ENCODE data around the gene SIGLEC7.

SIGLEC7 gene

DNA sequence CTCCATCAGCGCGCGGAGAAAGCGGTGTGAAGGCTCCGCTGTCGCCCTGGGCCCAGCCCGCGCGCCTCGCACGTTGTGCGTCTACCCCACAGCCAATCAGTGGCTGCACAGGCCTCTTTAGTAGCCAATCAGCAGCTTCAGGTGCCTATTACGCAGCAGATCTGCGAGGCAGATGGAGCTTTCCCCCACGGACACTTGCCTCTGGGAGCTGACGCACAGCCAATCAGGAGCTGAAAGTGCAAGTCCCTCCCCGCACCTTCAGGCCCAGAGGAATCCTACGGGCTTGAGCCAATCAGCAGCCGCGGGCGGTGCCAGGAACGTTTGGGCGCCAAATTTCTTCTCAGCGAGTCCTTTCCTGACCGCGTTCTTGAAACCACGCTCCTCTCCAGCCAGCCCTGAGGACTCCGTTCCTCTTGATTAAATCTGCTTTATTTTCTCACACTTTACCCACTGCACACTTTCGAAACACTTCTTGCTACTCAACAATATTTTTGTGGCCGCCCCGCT, 39.9 kb downstream of the SIGLEC7 start:
- no peaks in the 10 kb centered on the region for H3K9me3 ChIP-seq (ENCODE audit: control insufficient read depth in 2 of 2, low read length in 2 of 2)
- H3K9ac ChIP-seq (ENCODE audit: low read depth in 1 of 2, low read length in 2 of 2): no peak overlapping the region
- no peaks in the 10 kb centered on the region for H3K36me3 ChIP-seq (ENCODE audit: control insufficient read depth in 2 of 2, insufficient read depth in 2 of 2, low read length in 2 of 2)
- H3K27me3 ChIP-seq (ENCODE audit: control insufficient read depth in 2 of 2, insufficient read depth in 2 of 2, low read length in 2 of 2): no peaks in the 10 kb centered on the region
- H3K4me1 ChIP-seq (ENCODE audit: control insufficient read depth in 2 of 2, insufficient read depth in 2 of 2, low read length in 2 of 2): no peaks in the 10 kb centered on the region
- H3K27ac ChIP-seq (ENCODE audit: low read depth in 2 of 2, low read length in 2 of 2): no peak overlapping the region
- no peak overlapping the region for H3K4me3 ChIP-seq (ENCODE audit: low read length in 2 of 2)

DNA sequence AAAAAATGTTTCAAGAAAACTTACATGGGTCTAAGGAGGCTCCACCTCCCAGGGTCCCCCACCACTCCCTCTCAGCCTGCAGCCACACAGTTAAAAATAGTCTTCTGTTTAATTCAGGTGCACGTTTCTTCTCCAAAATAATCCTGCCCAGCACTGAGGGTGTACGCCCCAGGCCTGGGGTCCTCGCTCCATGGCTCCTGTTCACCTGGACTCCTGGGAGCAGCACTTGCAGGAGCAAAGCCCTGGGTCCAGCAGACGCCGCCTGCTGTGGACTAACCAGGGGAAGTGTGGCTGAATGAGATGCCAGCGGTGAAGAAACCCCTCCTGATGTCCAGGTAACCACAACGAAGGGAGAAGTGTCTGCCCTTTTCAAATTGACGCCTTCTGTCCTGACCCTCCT, 41.5 kb downstream of the SIGLEC7 start:
- H3K9ac ChIP-seq (ENCODE audit: low read depth in 1 of 2, low read length in 2 of 2): no peak overlapping the region
- no peak overlapping the region for H3K27ac ChIP-seq (ENCODE audit: low read depth in 2 of 2, low read length in 2 of 2)
- no peaks in the 10 kb centered on the region for H3K36me3 ChIP-seq (ENCODE audit: control insufficient read depth in 2 of 2, insufficient read depth in 2 of 2, low read length in 2 of 2)
- no peaks in the 10 kb centered on the region for H3K27me3 ChIP-seq (ENCODE audit: control insufficient read depth in 2 of 2, insufficient read depth in 2 of 2, low read length in 2 of 2)
- no peaks in the 10 kb centered on the region for H3K9me3 ChIP-seq (ENCODE audit: control insufficient read depth in 2 of 2, low read length in 2 of 2)
- H3K4me3 ChIP-seq (ENCODE audit: low read length in 2 of 2): no peak overlapping the region
- no peaks in the 10 kb centered on the region for H3K4me1 ChIP-seq (ENCODE audit: control insufficient read depth in 2 of 2, insufficient read depth in 2 of 2, low read length in 2 of 2)

DNA sequence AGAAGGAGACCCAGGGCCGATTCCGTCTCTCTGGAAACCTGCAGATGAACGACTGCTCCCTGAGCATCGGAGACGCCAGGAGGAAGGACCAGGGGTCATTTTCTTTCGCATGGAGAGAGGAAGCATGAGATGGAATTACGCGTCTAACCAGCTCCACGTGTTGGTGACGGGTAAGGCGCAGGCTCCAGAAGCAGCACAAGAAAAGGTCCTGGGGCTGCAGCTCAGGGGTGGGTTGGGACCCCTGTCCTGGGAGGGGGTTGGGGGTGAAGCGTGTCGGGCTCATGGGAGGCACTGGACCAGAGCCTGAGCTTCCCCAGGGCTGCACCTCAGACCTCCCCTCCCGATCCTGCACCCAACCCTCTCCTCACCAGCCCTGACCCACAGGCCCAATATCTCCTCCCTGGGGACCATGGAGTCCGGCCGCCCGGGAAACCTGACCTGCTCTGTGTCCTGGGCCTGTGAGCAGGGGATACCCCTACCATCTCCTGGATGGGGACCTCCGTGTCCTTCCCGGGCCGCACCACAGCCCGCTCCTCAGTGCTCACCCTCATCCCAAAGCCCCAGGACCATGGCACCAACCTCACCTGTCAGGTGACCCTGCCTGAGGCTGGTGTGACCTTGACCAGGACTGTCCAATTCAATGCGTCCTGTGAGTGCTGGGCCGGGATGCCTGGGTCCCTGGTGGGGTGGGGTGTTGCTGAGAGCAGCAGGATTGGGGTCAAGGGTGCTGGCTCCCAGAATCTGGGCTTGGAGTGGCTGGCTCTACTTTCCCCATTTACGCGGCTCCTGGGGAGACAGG, 43.2 kb downstream of the SIGLEC7 start:
- Histone ChIP-seq H3K27me3 (ENCODE audit: control insufficient read depth in 2 of 2, insufficient read depth in 2 of 2, low read length in 2 of 2) (no peaks in the 10 kb centered on the region), H3K9me3 (ENCODE audit: control insufficient read depth in 2 of 2, low read length in 2 of 2) (no peaks in the 10 kb centered on the region), H3K9ac (ENCODE audit: low read depth in 1 of 2, low read length in 2 of 2) (no peak overlapping the region), H3K4me1 (ENCODE audit: control insufficient read depth in 2 of 2, insufficient read depth in 2 of 2, low read length in 2 of 2) (no peaks in the 10 kb centered on the region), H3K4me3 (ENCODE audit: low read length in 2 of 2) (no peak overlapping the region), H3K36me3 (ENCODE audit: control insufficient read depth in 2 of 2, insufficient read depth in 2 of 2, low read length in 2 of 2) (no peaks in the 10 kb centered on the region), H3K27ac (ENCODE audit: low read depth in 2 of 2, low read length in 2 of 2) (no peak overlapping the region)

DNA sequence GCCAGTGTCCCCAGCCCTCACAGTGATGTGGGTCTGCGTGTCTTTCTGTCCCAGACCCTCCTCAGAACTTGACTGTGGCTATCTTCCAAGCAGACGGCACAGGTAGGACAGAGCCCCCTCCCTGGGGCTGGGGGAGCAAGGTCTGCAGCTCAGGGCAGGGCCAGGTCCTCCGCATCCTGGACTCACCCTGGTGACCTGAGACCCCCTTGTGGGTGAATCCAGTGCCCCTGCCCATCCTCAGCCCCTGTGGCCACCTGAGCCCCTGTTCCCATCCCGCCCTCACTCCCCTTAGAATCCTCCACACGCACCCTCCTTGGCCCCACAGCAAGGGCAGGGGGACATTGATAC, 43.7 kb downstream of the SIGLEC7 start:
- Histone ChIP-seq H3K4me3 (ENCODE audit: low read length in 2 of 2) (no peak overlapping the region), H3K27ac (ENCODE audit: low read depth in 2 of 2, low read length in 2 of 2) (no peak overlapping the region), H3K36me3 (ENCODE audit: control insufficient read depth in 2 of 2, insufficient read depth in 2 of 2, low read length in 2 of 2) (no peaks in the 10 kb centered on the region), H3K9ac (ENCODE audit: low read depth in 1 of 2, low read length in 2 of 2) (no peak overlapping the region), H3K27me3 (ENCODE audit: control insufficient read depth in 2 of 2, insufficient read depth in 2 of 2, low read length in 2 of 2) (no peaks in the 10 kb centered on the region), H3K4me1 (ENCODE audit: control insufficient read depth in 2 of 2, insufficient read depth in 2 of 2, low read length in 2 of 2) (no peaks in the 10 kb centered on the region), H3K9me3 (ENCODE audit: control insufficient read depth in 2 of 2, low read length in 2 of 2) (no peaks in the 10 kb centered on the region)

DNA sequence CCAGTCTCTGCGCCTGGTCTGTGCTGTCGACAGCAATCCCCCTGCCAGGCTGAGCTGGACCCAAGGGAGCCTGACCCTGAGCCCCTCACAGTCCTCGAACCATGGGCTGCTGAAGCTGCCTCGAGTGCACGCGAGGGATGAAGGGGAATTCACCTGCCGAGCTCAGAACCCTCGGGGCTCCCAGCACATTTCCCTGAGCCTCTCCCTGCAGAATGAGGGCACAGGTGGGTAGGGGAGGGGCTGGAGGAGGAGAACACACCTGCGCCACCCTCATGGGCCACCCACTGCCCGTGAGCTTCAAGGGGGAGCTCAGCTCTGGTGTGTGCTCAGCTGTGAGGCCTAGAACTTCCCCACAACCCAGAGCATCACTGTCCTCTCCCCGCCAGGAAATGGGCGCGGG, 44.2 kb downstream of the SIGLEC7 start:
- Histone ChIP-seq H3K9me3 (ENCODE audit: control insufficient read depth in 2 of 2, low read length in 2 of 2) (no peaks in the 10 kb centered on the region), H3K27me3 (ENCODE audit: control insufficient read depth in 2 of 2, insufficient read depth in 2 of 2, low read length in 2 of 2) (no peaks in the 10 kb centered on the region), H3K9ac (ENCODE audit: low read depth in 1 of 2, low read length in 2 of 2) (no peak overlapping the region), H3K36me3 (ENCODE audit: control insufficient read depth in 2 of 2, insufficient read depth in 2 of 2, low read length in 2 of 2) (no peaks in the 10 kb centered on the region), H3K4me1 (ENCODE audit: control insufficient read depth in 2 of 2, insufficient read depth in 2 of 2, low read length in 2 of 2) (no peaks in the 10 kb centered on the region), H3K27ac (ENCODE audit: low read depth in 2 of 2, low read length in 2 of 2) (no peak overlapping the region), H3K4me3 (ENCODE audit: low read length in 2 of 2) (no peak overlapping the region)

DNA sequence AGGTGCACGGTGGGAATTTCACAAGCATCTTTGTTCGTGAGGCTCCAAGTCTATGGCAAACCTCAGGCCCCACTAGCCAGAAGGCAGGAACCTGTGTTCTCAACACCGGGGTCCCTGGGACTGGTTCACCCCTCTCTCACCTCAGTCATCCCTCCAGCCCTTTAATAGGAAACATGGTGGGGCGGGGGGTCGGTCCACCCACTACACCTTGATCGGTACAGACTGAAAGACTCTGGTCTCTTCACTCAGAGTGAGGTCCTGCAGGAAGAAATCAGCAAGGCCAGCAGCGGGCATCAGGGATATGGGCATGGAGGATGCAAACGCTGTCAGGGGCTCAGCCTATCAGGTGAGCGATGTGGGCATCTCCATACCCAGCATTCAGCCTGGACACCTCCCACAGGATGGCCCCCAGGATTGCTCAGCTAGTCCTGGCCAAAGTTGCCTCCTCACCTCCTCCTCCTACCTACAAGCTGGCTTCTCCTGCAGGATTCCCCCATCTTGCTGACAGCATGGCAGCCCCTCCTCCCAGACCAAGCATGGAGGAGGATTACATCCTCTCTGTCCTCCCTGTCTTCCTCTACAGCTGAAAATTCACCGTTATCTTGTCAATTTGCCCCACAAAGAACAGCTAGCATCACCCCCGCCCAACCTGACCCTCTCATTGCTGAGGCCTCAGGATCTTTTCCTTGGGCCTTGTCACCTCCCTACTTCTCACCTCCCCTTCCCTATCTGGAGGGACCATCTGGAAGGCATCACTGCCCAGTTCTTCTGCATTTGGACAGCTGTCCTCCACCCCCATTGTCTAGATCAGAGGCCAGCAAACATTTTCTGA, 45.5 kb downstream of the SIGLEC7 start:
- Histone ChIP-seq H3K4me1 (ENCODE audit: control insufficient read depth in 2 of 2, insufficient read depth in 2 of 2, low read length in 2 of 2) (no peaks in the 10 kb centered on the region), H3K9me3 (ENCODE audit: control insufficient read depth in 2 of 2, low read length in 2 of 2) (no peaks in the 10 kb centered on the region), H3K36me3 (ENCODE audit: control insufficient read depth in 2 of 2, insufficient read depth in 2 of 2, low read length in 2 of 2) (no peaks in the 10 kb centered on the region), H3K27me3 (ENCODE audit: control insufficient read depth in 2 of 2, insufficient read depth in 2 of 2, low read length in 2 of 2) (no peaks in the 10 kb centered on the region), H3K27ac (ENCODE audit: low read depth in 2 of 2, low read length in 2 of 2) (no peak overlapping the region), H3K4me3 (ENCODE audit: low read length in 2 of 2) (no peak overlapping the region), H3K9ac (ENCODE audit: low read depth in 1 of 2, low read length in 2 of 2) (no peak overlapping the region)

GRCh38 chr19:51188227-51188559, 46.1 kb downstream of the SIGLEC7 start:
- Histone ChIP-seq H3K4me3 (ENCODE audit: low read length in 2 of 2) (no peak overlapping the region), H3K36me3 (ENCODE audit: control insufficient read depth in 2 of 2, insufficient read depth in 2 of 2, low read length in 2 of 2) (no peaks in the 10 kb centered on the region), H3K27ac (ENCODE audit: low read depth in 2 of 2, low read length in 2 of 2) (no peak overlapping the region), H3K9ac (ENCODE audit: low read depth in 1 of 2, low read length in 2 of 2) (no peak overlapping the region), H3K27me3 (ENCODE audit: control insufficient read depth in 2 of 2, insufficient read depth in 2 of 2, low read length in 2 of 2) (no peaks in the 10 kb centered on the region), H3K4me1 (ENCODE audit: control insufficient read depth in 2 of 2, insufficient read depth in 2 of 2, low read length in 2 of 2) (no peaks in the 10 kb centered on the region), H3K9me3 (ENCODE audit: control insufficient read depth in 2 of 2, low read length in 2 of 2) (no peaks in the 10 kb centered on the region)

GRCh38 chr19:51192689-51193088, 50.6 kb downstream of the SIGLEC7 start:
- no peak overlapping the region for H3K27ac ChIP-seq (ENCODE audit: low read depth in 2 of 2, low read length in 2 of 2)
- H3K27me3 ChIP-seq (ENCODE audit: control insufficient read depth in 2 of 2, insufficient read depth in 2 of 2, low read length in 2 of 2): peaks cover 0 to 1% of the 10 kb centered on the region in 2 donors
- H3K9ac ChIP-seq (ENCODE audit: low read depth in 1 of 2, low read length in 2 of 2): no peak overlapping the region
- H3K9me3 ChIP-seq (ENCODE audit: control insufficient read depth in 2 of 2, low read length in 2 of 2): no peaks in the 10 kb centered on the region
- no peaks in the 10 kb centered on the region for H3K36me3 ChIP-seq (ENCODE audit: control insufficient read depth in 2 of 2, insufficient read depth in 2 of 2, low read length in 2 of 2)
- H3K4me1 ChIP-seq (ENCODE audit: control insufficient read depth in 2 of 2, insufficient read depth in 2 of 2, low read length in 2 of 2): no peaks in the 10 kb centered on the region
- H3K4me3 ChIP-seq (ENCODE audit: low read length in 2 of 2): no peak overlapping the region

- H3K9me3 ChIP-seq (ENCODE audit: control insufficient read depth in 2 of 2, low read length in 2 of 2): no peaks in the 10 kb centered on the region
- H3K4me3 ChIP-seq (ENCODE audit: low read length in 2 of 2): no peak overlapping the region
- no peaks in the 10 kb centered on the region for H3K36me3 ChIP-seq (ENCODE audit: control insufficient read depth in 2 of 2, insufficient read depth in 2 of 2, low read length in 2 of 2)
- no peaks in the 10 kb centered on the region for H3K4me1 ChIP-seq (ENCODE audit: control insufficient read depth in 2 of 2, insufficient read depth in 2 of 2, low read length in 2 of 2)
- peaks cover 0 to 1% of the 10 kb centered on the region in 2 donors for H3K27me3 ChIP-seq (ENCODE audit: control insufficient read depth in 2 of 2, insufficient read depth in 2 of 2, low read length in 2 of 2)
- H3K9ac ChIP-seq (ENCODE audit: low read depth in 1 of 2, low read length in 2 of 2): no peak overlapping the region
- no peak overlapping the region for H3K27ac ChIP-seq (ENCODE audit: low read depth in 2 of 2, low read length in 2 of 2)
Measured at GRCh38 chr19:51194527-51195315, 52.6 kb downstream of the SIGLEC7 start.

GRCh38 chr19:51195316-51195586, 53.1 kb downstream of the SIGLEC7 start:
- Histone ChIP-seq H3K4me1 (ENCODE audit: control insufficient read depth in 2 of 2, insufficient read depth in 2 of 2, low read length in 2 of 2) (no peaks in the 10 kb centered on the region), H3K9ac (ENCODE audit: low read depth in 1 of 2, low read length in 2 of 2) (no peak overlapping the region), H3K36me3 (ENCODE audit: control insufficient read depth in 2 of 2, insufficient read depth in 2 of 2, low read length in 2 of 2) (no peaks in the 10 kb centered on the region), H3K27me3 (ENCODE audit: control insufficient read depth in 2 of 2, insufficient read depth in 2 of 2, low read length in 2 of 2) (peaks cover 0 to 1% of the 10 kb centered on the region in 2 donors), H3K9me3 (ENCODE audit: control insufficient read depth in 2 of 2, low read length in 2 of 2) (no peaks in the 10 kb centered on the region), H3K27ac (ENCODE audit: low read depth in 2 of 2, low read length in 2 of 2) (no peak overlapping the region), H3K4me3 (ENCODE audit: low read length in 2 of 2) (no peak overlapping the region)

All from mucosa of rectum (tissue), 2 donors.